Brain microvascular endothelial cell (primary cell): ENCODE results near the gene HTR3C.

Experiments used
- DNase-seq: peaks from one replicate; pipeline ENCODE4 v3.0.0-alpha.2; 2020
- H3K27ac ChIP-seq: fragments of 250-450 bp; sonication (Bioruptor Pico); 2 replicates; pipeline ENCODE4 v1.5.1; 2020; ENCODE audit warnings: mild to moderate bottlenecking, moderate library complexity
- H3K27me3 ChIP-seq: fragments of 250-450 bp; sonication (Bioruptor Pico); replicated peaks from 2 replicates; pipeline ENCODE4 v1.5.1; 2020; ENCODE audit warnings: mild to moderate bottlenecking
- H3K36me3 ChIP-seq: fragments of 250-450 bp; sonication (Bioruptor Pico); replicated peaks from 2 replicates; pipeline ENCODE4 v1.5.1; 2020; ENCODE audit warnings: mild to moderate bottlenecking
- H3K4me3 ChIP-seq: 2 replicates; pipeline ENCODE4 v1.5.1; 2011; ENCODE audit warnings: low read depth, mild to moderate bottlenecking, control low read depth, low read length, moderate library complexity
- in situ Hi-C: cut with HindIII; loops from 2 replicates; pipeline ENCODE4 v1.10.0; 2017; ENCODE audit warnings: low sequenced_read_pairs, low pct_ligation_motif_present
- TF ChIP-seq, protein P1 (sequence below): IDR thresholded peaks from 2 replicates; pipeline ENCODE4 v1.5.1; 2011; ENCODE audit warnings: low read depth, mild to moderate bottlenecking, moderate library complexity, low read length, control low read depth, inconsistent platforms; ENCODE audit errors: missing control alignments

HTR3C gene

DNA sequence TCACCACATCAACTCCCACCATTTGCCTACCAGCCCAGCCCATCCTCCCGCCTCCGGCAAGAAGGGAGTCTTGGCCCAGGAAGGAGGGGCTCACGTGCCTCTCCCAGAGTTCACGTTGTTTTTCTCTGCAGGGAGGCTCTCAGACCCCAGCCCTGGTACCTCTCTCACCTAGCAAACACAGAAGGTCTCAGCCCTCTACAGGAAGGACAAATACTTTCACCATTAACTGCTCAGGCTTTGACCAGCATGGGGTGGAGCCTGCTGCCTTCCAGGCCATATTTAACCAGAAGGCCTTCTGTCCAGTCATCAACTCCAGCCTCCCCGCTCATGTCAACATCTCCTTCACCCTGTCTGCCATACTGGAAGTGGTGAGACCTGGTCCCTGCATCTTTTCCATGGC, 25.0 kb downstream of the HTR3C start:
- in situ Hi-C loops, result no loop called here
- no peak overlapping the region for H3K4me3 ChIP-seq
- H3K27me3 ChIP-seq, result peaks cover 2% of the 10 kb centered on the region
- H3K27ac ChIP-seq, result no peak overlapping the region
- DNase-seq, result no peak
- TF ChIP-seq, protein P1, sequence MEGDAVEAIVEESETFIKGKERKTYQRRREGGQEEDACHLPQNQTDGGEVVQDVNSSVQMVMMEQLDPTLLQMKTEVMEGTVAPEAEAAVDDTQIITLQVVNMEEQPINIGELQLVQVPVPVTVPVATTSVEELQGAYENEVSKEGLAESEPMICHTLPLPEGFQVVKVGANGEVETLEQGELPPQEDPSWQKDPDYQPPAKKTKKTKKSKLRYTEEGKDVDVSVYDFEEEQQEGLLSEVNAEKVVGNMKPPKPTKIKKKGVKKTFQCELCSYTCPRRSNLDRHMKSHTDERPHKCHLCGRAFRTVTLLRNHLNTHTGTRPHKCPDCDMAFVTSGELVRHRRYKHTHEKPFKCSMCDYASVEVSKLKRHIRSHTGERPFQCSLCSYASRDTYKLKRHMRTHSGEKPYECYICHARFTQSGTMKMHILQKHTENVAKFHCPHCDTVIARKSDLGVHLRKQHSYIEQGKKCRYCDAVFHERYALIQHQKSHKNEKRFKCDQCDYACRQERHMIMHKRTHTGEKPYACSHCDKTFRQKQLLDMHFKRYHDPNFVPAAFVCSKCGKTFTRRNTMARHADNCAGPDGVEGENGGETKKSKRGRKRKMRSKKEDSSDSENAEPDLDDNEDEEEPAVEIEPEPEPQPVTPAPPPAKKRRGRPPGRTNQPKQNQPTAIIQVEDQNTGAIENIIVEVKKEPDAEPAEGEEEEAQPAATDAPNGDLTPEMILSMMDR, result no peak
- no peaks in the 10 kb centered on the region for H3K36me3 ChIP-seq

DNA sequence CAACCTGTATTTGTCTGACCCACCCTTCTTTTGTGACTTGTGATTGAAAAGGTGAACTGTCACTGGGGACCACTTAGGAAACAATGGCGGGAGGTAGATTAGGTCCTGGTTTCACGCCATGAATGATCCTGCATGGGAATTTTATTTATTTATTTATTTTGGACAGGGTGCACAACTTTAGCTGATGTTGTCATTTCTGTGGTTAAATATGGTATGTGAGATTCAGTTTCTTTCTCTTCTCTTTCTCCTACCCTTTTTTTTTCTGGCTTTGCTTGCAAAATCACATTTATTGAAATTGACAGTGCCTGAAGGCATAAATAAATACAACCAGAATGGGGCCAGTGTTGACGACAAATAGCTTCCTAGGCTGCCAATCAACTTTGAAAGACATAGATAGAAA, 26.0 kb downstream of the HTR3C start:
- DNase-seq, result no peak
- in situ Hi-C loops, result no loop called here
- Histone ChIP-seq H3K27me3 (peaks cover under 1% of the 10 kb centered on the region), H3K4me3 (no peak overlapping the region), H3K36me3 (no peaks in the 10 kb centered on the region), H3K27ac (no peak overlapping the region)
- TF ChIP-seq, protein P1, result no peak

DNA sequence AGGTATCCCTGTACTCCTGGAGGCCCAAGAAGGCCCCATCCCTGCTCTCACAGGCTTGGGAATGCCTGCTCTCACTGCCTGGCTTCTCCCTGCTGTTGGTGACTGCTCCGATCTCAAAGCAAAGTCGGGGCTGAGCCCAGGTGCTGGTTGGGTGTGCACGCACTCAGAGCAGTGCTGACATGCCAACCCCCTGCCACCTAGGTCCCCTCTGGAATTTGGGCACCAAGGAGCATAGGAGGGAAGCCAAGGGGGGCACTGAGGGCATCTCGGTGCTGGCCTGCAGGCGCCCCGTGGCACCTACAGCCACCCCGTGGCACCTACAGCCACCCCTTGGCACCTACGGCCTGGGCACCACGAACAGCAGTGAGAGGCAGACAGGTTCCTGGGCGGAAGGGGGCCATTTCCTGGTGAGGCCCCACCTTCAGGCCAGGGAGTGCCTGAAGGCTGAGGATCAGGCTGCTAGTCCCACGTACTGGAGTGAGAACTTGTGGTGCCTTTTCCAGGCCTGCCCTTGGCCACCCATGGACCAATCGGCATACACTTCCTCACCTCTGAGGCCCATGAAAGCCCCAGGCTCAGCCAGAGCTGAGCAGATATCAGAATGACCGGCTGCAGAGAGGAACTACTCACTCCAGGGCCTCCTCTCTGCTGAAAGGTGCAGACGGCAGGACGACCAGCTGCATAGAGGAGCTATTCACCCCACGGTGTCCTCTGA, 28.4 kb downstream of the HTR3C start:
- H3K27ac ChIP-seq, result no peak overlapping the region
- in situ Hi-C loops, result no loop called here
- no peak for DNase-seq
- no peaks in the 10 kb centered on the region for H3K27me3 ChIP-seq
- no peaks in the 10 kb centered on the region for H3K36me3 ChIP-seq
- TF ChIP-seq, protein P1, result no peak
- H3K4me3 ChIP-seq, result no peak overlapping the region

DNA sequence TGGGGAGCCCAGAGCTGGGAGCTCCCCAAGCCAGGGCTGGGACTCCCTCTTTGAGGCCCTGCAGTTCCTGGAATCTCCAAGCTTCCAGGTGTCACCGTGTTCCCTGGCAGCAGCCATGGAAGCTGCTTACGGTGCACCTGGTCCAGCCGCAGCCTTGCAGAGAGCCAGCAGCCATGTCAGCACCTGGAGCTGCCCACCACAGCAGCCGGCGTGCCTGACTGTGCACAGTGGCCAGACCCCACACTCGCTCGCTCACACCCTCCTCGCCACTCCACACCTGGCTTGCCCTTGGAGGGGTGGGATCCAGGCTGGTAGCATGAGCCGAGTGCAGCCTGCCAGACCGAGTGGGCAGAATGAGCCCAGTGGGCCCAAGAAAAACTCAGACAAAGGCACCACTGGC, 29.2 kb downstream of the HTR3C start:
- no peaks in the 10 kb centered on the region for H3K36me3 ChIP-seq
- in situ Hi-C loops, result no loop called here
- H3K4me3 ChIP-seq, result no peak overlapping the region
- TF ChIP-seq, protein P1, result no peak
- DNase-seq, result no peak
- no peaks in the 10 kb centered on the region for H3K27me3 ChIP-seq
- no peak overlapping the region for H3K27ac ChIP-seq

DNA sequence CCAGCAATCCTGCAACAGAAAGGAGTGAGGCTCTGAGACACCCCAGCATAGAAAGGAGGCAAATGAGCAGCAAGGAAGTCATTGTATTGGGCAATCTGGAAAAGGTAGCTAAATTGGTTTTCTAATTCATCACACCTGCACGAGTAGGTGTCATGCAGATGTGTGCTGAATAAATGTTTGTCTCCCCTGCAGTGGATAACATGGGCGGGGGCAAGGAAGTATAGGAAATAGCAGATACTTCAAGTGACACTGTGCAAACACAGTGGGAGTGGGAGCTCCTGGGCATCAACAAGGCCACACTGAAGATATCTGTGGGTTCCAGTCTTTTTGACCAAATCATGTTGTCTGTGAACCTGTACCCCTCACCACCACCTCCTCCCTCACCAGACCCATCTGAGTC, 29.6 kb downstream of the HTR3C start:
- TF ChIP-seq, protein P1, result no peak

DNA sequence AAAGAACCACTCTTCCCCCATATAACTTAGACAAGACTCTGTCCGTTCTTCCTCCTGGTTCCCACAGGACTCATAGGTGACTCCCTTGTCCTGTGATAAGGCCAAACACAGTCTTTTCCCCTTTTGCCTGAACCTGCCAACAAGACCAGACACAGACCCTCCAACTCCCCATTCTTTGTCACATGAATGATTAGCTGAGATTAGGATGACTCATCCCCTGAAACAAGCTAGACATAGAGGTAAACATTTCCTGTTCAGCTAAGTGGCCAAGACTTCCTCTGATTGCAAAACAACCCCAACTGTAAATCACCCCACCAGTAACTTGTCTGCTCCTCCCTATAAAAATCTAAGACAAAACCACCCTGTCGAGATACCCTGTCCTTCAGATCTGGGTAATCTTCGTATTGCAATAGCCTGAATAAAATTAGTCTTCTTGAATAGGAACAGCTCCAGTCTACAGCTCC, 32.6 kb downstream of the HTR3C start:
- no peak overlapping the region for H3K27ac ChIP-seq
- DNase-seq, result no peak
- TF ChIP-seq, protein P1, result no peak
- in situ Hi-C loops, result no loop called here
- no peaks in the 10 kb centered on the region for H3K27me3 ChIP-seq
- no peaks in the 10 kb centered on the region for H3K36me3 ChIP-seq
- H3K4me3 ChIP-seq, result no peak overlapping the region

More for the DNA sequence above, 29.6 kb downstream of the HTR3C start:
- Histone ChIP-seq H3K4me3 (no peak overlapping the region), H3K36me3 (no peaks in the 10 kb centered on the region), H3K27me3 (no peaks in the 10 kb centered on the region), H3K27ac (no peak overlapping the region)
- in situ Hi-C loops, result no loop called here
- no peak for DNase-seq
